SJSA1 (cell line): ENCODE measurements around the gene CYB5B. TPM values are rescaled to one million over a fixed set of nuclear protein-coding genes. Genes with fewer than 3 reads are reported as not detected.

ENCODE experiments used
- DNase-seq, 2 experiments: peaks; one replicate each; pipeline ENCODE4 v3.0.0-alpha.2; 2015 to 2020; ENCODE audit warnings: low spot score in 2 of 2, low read depth in 1 of 2
- H3K27ac ChIP-seq: fragments of 250-450 bp; sonication (Bioruptor Pico); 2 replicates; pipeline ENCODE4 v1.5.1; 2020; ENCODE audit warnings: mild to moderate bottlenecking, moderate library complexity
- H3K27me3 ChIP-seq: fragments of 250-450 bp; sonication (Bioruptor Pico); replicated peaks from 2 replicates; pipeline ENCODE4 v1.5.1; 2020; ENCODE audit warnings: mild to moderate bottlenecking, moderate library complexity
- H3K36me3 ChIP-seq: fragments of 250-450 bp; sonication (Bioruptor Pico); 2 replicates; pipeline ENCODE4 v1.5.1; 2020; ENCODE audit warnings: mild to moderate bottlenecking
- H3K4me1 ChIP-seq: fragments of 250-450 bp; sonication (Bioruptor Pico); replicated peaks from 2 replicates; pipeline ENCODE4 v1.6.1; 2021; ENCODE audit warnings: mild to moderate bottlenecking
- H3K4me3 ChIP-seq: fragments of 250-450 bp; sonication (Bioruptor Pico); 2 replicates; pipeline ENCODE4 v1.5.1; 2020; ENCODE audit warnings: mild to moderate bottlenecking
- H3K9me3 ChIP-seq: fragments of 250-450 bp; sonication (Bioruptor Pico); replicated peaks from 2 replicates; pipeline ENCODE4 v1.5.1; 2020; ENCODE audit warnings: mild to moderate bottlenecking
- total RNA-seq: library from RNA; depleted of rRNA; stranded (reverse); fragments of >200 nt; shearing (Covaris generic); gene quantifications from 2 replicates; pipeline ENCODE4 v1.2.3, GENCODE V29; 2014; rRNA removed

CYB5B gene
- total RNA-seq = 58.3 and 102 TPM in 2 replicates

DNA sequence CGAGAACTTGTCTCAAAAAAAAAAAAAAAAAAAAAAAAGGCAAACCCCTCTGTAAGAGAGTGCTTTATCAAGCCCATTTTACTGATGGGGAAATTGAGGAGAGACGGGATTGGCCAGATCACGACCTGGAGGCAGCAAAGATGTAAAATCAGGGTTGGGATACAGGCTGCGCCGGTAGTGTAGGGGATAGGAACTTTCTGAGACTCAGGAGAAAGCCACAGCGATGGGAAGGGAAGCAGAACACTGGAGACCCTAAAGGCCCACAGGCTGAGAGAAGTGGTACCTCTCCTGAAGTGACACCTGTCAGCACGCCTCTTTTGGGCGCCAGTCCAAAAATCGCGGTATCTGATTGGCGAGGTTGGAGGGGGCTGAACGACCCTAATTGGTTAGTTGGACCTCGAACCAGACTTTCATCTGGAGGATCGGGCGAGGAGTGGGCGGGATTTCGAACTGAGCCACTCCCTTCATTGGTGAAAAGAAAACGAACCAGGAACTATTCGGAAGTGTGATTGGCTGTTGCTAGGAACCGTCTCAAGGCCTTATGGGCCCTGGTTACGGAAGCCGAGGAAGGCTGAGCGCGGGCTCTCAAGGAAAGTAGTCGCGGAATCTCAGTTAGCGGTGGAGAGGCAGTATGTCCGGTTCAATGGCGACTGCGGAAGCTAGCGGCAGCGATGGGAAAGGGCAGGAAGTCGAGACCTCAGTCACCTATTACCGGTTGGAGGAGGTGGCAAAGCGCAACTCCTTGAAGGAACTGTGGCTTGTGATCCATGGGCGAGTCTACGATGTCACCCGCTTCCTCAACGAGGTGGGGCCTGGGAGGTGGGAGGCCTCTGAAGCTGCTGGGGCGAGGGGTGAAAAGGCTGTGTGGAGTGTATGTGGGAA lies at the start of gene CYB5B:
CYB5B (plus strand) TSS at position 567 of the 882 bp plus-strand sequence; CDS start at position 632, 65 bp downstream.
- peak within 1 kb of the TSS; percentile 62 for H3K27ac ChIP-seq
- peaks cover 29% of the 10 kb centered on the region for H3K36me3 ChIP-seq
- peak; percentile 95 for DNase-seq
- peaks cover 3% of the 10 kb centered on the region; the same call in 1 of the 2 replicates for H3K4me1 ChIP-seq
- H3K4me3 ChIP-seq = peak within 1 kb of the TSS; percentile 64
- H3K27me3 ChIP-seq = no peaks in the 10 kb centered on the region
- H3K9me3 ChIP-seq = no peaks in the 10 kb centered on the region

DNA sequence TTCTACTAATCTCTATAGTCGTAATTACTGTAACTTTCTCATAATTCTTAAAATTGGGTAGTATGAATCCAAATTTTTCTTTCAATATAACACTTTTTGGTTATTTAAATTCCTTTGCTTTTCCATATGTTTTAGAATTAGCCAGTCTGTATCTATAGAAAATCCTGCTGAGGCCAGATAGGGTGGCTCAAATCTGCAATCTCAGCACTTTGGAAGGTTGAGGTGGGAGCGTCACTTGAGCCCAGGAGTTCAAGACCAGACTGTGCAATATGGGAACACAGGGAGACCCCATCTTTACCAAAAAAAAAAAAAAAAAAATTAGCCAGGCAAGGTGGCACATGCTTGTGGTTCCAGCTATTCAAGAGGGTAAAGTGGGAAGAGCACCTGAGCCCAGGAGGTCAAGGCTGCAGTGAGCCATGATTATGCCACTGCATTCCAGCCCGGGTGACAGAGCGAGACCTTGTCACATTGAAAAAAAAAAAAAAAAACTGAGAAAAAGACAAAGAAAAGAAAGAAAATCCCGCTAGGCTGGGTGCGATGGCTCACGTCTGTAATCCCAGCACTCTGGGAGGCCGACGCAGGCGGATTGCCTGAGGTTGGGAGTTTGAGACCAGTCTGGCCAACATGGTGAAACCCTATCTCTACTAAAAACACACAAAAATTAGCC lies 47.9 kb upstream of the CYB5B start:
- no peak for DNase-seq
- Histone ChIP-seq H3K27me3 (no peaks in the 10 kb centered on the region), H3K9me3 (no peaks in the 10 kb centered on the region), H3K27ac (no peak overlapping the region), H3K4me1 (no peaks in the 10 kb centered on the region), H3K4me3 (no peak overlapping the region), H3K36me3 (peaks cover 80% of the 10 kb centered on the region)

- no peak overlapping the region for H3K27ac ChIP-seq
- no peak overlapping the region for H3K4me3 ChIP-seq
- H3K27me3 ChIP-seq = no peaks in the 10 kb centered on the region
- no peak for DNase-seq
- no peaks in the 10 kb centered on the region for H3K9me3 ChIP-seq
- H3K4me1 ChIP-seq = no peaks in the 10 kb centered on the region
- peaks cover 82% of the 10 kb centered on the region for H3K36me3 ChIP-seq
Measured at GRCh38 chr16:69378036-69378435, 46.4 kb upstream of the CYB5B start.

DNA sequence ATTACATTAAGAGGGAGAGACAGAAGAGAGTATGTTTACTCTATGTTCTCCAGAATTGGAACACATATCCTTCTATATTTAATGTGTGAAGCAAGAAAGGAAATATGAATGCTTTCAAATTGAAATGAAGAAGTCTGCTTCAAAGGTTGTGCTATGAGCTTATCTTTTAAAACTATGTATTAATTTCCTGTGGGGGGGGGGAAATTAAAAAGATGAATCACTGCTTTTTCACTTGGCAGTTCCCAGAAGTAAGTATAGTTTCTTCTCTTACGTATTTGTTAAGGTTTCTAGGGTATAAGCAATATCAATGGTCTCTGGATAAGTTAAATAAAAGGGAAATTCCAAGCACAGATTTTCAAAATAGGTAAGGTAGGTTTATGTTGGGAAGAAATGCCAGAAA lies 45.7 kb upstream of the CYB5B start:
- H3K4me1 ChIP-seq = no peaks in the 10 kb centered on the region; the same call in 1 of the 2 replicates
- H3K36me3 ChIP-seq = peaks cover 83% of the 10 kb centered on the region
- H3K27ac ChIP-seq = no peak overlapping the region
- DNase-seq = no peak
- no peaks in the 10 kb centered on the region for H3K9me3 ChIP-seq
- H3K4me3 ChIP-seq = no peak overlapping the region
- H3K27me3 ChIP-seq = no peaks in the 10 kb centered on the region

DNA sequence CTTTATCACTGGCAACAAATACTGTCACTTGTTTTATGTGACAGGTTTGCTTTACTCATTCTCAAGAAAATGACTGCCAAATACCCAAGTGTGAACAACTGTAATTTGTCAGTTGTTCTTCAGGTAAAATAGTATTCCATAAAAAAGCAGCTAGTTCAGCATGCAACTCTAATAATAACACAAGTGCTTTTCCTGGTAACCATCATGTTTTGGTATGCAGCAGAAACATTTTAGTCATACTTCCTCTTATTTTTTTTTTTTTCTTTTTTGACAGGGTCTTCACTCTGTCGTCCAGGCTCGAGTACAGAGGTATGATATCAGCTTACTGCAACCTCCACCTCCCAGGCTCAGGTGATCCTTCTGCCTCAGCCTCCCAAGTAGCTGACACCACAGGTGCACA lies 43.2 kb upstream of the CYB5B start:
- Histone ChIP-seq H3K9me3 (no peaks in the 10 kb centered on the region), H3K27me3 (no peaks in the 10 kb centered on the region), H3K36me3 (peaks cover 85% of the 10 kb centered on the region), H3K4me3 (no peak overlapping the region), H3K4me1 (peaks cover 16% of the 10 kb centered on the region), H3K27ac (no peak overlapping the region)
- no peak for DNase-seq

DNA sequence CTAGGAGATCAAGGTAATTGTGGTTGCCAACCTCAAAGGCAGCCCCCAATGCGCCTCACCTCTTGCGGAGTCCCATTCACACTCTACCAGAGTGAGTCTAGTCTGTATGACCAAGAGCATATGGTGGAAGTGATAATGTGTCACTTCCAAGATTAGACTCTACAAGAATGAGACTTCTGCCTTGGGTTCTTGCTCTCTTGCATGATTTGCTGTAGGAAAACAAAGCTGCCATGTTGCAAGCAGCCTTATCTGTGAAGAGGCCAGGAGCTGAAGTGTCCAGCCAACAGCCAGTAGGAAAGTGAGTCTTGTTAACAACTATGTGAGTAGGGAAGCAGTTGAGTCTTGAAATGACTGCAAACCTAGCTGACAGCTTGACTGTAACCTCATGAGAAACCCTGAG lies 42.0 kb upstream of the CYB5B start:
- H3K27ac ChIP-seq = no peak overlapping the region
- peaks cover 26% of the 10 kb centered on the region for H3K4me1 ChIP-seq
- H3K27me3 ChIP-seq = no peaks in the 10 kb centered on the region
- no peak overlapping the region for H3K4me3 ChIP-seq
- peaks cover 79% of the 10 kb centered on the region for H3K36me3 ChIP-seq
- H3K9me3 ChIP-seq = no peaks in the 10 kb centered on the region
- no peak for DNase-seq

DNA sequence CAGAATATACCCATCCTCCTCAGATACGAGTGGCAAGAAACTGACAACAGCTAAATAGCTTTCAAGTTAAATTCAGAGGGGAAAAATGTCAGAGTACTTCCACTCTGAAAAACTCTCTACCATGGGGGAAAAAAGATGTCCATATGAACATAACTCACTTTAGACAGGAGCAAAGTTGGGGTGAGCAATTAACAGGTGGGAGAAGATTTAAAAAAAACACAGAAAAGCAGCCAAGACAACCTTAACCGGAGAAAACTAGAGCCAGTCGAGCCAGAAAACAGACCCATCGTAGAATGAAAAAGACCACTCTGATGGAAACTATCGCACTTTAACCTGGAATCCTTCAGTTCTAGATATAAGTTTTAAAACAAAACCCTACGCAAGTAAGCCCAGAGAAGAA lies 39.4 kb upstream of the CYB5B start:
- H3K4me1 ChIP-seq = peaks cover 26% of the 10 kb centered on the region
- peak overlapping the region; percentile 89 for H3K4me3 ChIP-seq
- peak overlapping the region; percentile 54 for H3K27ac ChIP-seq
- peak in 1 of 2 experiments; percentile 13 for DNase-seq
- H3K27me3 ChIP-seq = no peaks in the 10 kb centered on the region
- no peaks in the 10 kb centered on the region for H3K9me3 ChIP-seq
- H3K36me3 ChIP-seq = peaks cover 55% of the 10 kb centered on the region

GRCh38 chr16:69386596-69386995 lies 37.8 kb upstream of the CYB5B start:
- no peaks in the 10 kb centered on the region for H3K9me3 ChIP-seq
- no peak overlapping the region; the same call in 1 of the 2 replicates for H3K4me3 ChIP-seq
- no peaks in the 10 kb centered on the region for H3K27me3 ChIP-seq
- peak overlapping the region; percentile 54; the same call in 1 of the 2 replicates for H3K27ac ChIP-seq
- peaks cover 39% of the 10 kb centered on the region for H3K36me3 ChIP-seq
- peak; percentile 84 to 92 for DNase-seq
- H3K4me1 ChIP-seq = peaks cover 26% of the 10 kb centered on the region

DNA sequence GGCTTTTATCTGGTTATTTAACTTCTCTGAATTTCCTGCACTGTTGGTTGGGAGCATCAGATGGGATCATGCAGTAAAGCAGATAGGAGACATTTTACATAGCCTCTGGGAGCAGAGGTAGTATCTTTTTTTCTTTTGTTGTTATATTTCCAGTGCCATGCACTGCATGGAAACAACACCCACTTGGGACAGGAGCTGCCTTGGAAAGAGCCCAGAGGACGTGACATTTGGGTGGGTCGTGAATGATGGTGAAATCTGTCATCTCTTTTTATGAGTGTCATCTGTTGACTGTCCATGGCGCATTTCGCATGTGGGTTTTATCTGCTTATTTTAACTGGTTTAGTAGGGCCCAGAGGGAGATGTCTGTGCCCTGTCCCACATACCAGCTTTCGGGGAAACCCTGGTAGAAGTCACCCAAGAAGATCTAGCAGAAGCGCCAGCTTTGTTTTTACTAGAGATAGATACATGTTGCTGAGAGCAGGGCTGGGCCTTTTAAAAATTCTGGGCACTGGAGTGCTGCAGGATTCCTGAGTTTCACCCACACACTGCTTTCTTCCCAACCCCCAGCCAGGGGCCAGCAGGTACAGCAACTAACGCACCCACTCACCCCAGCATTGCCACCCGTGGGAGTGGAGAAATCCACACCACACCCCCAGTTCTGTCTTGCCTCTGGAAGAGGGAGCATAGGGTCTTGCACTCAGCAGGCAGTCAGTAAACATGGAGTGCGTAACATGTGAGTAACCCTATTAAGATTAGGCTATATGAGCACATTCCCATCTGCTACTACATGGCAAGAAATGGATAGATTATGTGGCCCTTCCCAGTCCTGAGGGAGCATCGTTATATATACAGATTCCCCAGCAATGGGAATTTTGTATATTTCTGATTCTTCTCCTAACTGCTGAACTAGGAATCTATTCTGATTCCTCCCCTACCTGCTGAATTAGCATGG lies 30.2 kb upstream of the CYB5B start:
- no peak for DNase-seq
- no peaks in the 10 kb centered on the region for H3K9me3 ChIP-seq

GRCh38 chr16:69395859-69396186 lies 28.6 kb upstream of the CYB5B start:
- Histone ChIP-seq H3K9me3 (no peaks in the 10 kb centered on the region), H3K36me3 (no peaks in the 10 kb centered on the region), H3K27ac (peak overlapping the region; percentile 85; the same call in 1 of the 2 replicates), H3K27me3 (no peaks in the 10 kb centered on the region), H3K4me1 (peaks cover 37% of the 10 kb centered on the region), H3K4me3 (no peak overlapping the region)
- no peak for DNase-seq

More for the DNA sequence above, 30.2 kb upstream of the CYB5B start:
- Histone ChIP-seq H3K27ac (no peak overlapping the region), H3K4me3 (no peak overlapping the region), H3K36me3 (no peaks in the 10 kb centered on the region), H3K27me3 (no peaks in the 10 kb centered on the region), H3K4me1 (peaks cover 32% of the 10 kb centered on the region)

GRCh38 chr16:69396187-69397061 lies 28.0 kb upstream of the CYB5B start:
- Histone ChIP-seq H3K27ac (peak overlapping the region; percentile 85), H3K36me3 (no peaks in the 10 kb centered on the region), H3K27me3 (no peaks in the 10 kb centered on the region), H3K9me3 (no peaks in the 10 kb centered on the region), H3K4me1 (peaks cover 37% of the 10 kb centered on the region), H3K4me3 (no peak overlapping the region)
- peak; percentile 80 to 89 for DNase-seq

- peaks cover 37% of the 10 kb centered on the region for H3K4me1 ChIP-seq
- H3K27ac ChIP-seq = peak overlapping the region; percentile 55
- H3K4me3 ChIP-seq = 0 out of 2 replicates have a peak overlapping the region, but pooled peaks have one; percentile 5
- no peaks in the 10 kb centered on the region for H3K27me3 ChIP-seq
- H3K36me3 ChIP-seq = no peaks in the 10 kb centered on the region
- DNase-seq = peak; percentile 73 to 90
- H3K9me3 ChIP-seq = no peaks in the 10 kb centered on the region
Measured at GRCh38 chr16:69397821-69398521, 26.4 kb upstream of the CYB5B start.
